GM21723 (cell line): Measurements from ENCODE around the gene EMC8.
"Not testable (repeated sequence)": the region's sequence is repeated elsewhere in the genome, so short reads cannot be mapped to it uniquely, and the experiment has no call there.

ENCODE experiments used
- ATAC-seq: cut with Tn5 transposase; IDR thresholded peaks from one replicate; pipeline ENCODE4 v1.9.1; 2021; ENCODE audit warnings: mild to moderate bottlenecking, moderate library complexity; ENCODE audit not compliant: unreplicated experiment

The EMC8 gene

DNA sequence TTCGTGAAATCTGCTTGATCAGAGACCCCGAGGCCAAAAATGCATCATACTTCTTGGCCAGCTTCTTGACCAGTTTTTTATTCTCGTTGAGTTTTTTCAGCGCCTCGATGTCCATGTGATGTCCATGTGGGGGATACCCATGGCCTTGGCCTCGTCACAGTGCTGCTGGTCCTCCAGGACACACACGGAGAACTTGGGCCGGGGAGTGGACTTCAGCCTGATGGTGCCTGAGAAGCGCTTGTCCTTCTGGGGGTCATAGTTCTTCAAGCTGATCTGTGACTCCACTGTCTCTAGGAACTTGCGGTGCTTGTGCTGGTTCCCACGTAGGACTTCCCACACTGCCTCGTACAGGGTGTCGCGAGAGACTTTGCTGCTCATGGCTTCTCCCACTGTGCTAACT lies 16.8 kb upstream of the EMC8 start:
- ATAC-seq, result no peak

DNA sequence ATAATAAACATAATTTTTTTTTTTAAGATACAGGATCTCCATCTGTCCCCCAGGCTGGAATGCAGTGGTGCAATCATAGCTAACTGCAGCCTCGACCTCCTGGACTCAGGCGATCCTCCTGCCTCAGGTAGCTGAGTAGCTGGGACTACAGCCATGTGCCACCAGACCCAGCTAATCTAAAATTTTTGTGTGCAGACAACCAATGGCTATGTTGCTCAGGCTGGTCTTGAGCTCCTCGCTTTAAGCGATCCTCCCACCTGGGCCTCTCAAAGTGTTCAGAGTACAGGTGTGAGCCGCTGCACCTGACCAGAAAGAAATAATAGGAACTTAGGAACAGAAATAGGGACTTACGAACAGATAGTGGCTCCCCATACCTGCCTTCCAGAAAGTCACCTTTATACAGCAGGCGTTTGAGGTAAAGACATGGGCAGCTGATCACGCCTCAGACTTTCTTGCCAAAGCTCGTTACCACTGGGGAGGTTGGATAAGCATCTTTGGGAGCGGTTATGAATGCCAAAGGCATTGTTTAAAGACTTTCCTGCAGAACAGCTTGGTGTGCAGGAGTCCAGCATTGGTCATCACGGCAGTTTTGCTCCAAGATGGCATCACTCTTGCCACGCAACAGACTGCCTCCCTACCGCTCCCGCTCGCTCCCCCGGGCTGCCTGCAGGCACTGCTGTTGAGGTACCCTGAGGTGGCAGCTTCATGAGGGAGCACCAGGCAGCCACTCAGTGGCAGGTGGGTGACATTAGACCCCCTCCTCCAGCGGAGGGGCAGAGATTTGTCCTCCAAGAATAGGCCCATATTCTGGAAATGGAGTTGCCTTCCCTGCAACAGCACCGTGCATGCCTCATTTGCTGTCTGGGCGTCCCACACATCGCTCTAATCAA lies 13.7 kb upstream of the EMC8 start:
- no peak for ATAC-seq

GRCh38 chr16:85812031-85812807 lies 12.9 kb upstream of the EMC8 start:
- ATAC-seq, result no peak

DNA sequence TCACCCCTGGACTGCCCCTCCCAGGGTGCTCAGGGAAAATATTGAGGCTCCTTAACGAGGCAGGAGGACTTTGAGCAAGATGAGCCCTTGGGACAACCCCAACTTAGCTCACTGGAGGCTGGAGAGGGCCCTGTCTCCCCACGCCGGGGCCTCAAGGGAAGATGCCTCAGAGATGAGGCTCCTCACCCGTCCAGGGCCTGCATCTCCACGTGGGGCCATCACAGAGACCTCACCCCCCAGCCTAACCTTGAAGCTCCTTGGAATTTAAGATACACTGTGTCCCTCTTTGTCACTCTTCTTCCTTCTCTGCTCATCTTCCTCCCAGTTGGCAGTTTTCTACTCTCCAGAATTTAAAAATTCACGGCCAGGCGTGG lies 11.4 kb upstream of the EMC8 start:
- ATAC-seq, result no peak

DNA sequence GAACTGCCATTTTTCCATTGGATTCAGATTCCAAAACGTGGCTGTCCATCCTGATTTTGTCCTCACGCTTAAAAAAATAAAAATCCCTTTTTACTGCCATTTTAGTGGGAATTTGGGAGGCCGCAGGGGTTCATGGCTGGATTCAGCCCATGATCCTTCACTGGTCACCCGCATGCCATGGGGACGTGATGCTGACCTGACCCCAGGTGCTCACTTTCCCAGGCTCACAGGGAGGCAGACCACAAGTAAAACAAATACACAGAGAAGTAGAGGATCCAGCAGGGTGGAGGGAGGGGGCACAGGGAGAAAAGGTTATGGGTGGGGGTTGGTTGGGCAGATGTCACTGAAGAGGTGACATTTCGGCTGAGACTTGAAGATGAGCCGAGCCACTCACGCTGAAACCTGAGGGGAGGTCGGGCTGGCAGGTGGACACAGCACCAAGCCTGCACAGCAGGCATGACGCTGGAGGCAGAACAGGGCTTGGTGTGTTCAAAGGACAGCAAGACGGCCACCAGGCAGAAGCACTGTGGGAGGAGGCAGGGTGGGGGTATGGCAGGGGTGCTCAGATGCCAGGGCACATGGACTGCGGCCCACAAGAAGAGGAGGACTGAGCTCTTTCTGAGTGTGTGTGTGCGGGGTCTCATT lies 10.9 kb upstream of the EMC8 start:
- no peak for ATAC-seq

DNA sequence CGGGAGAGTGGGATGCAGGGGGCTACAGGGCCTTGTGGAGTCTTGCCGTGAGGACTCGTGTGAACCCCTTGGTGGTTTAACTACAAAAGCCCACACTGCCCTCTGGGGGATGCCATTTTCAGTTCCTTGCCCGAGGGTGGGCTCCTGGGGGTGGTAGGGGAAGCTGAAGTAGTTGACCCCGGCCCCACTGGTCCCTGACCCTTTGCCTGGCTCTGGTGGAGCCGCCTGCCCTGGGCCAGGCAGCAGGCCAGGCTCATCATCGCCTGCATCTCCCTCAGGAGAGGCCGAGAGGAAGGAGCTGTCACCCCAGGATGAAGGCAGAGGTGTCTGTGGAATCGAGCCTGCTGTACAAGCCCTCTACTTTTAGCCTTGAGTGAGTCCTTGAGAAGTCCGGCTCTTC lies 10.3 kb upstream of the EMC8 start:
- no peak for ATAC-seq

DNA sequence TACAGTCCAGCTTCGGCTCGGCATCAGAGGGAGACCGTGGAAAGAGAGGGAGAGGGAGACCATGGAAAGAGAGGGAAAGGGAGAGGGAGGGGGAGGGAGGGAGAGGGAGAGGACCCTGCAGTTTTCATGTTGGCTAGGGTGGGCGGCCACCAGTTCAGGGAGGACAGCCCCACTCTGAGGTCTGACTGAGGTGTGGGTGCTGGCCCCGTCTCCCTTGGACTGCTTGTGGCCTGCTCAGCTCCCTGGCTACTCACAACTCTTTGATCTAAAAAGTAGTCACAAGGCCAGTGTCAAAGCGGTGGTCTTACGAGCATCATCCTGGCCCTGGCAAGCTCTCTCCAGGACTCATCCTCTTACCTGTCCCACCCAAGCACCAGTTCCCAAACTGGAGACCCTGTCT lies 9.6 kb upstream of the EMC8 start:
- ATAC-seq, result no peak

- ATAC-seq, result not testable (repeated sequence)
Observed at GRCh38 chr16:85808104-85808503, 8.8 kb upstream of the EMC8 start.

- ATAC-seq, result not testable (repeated sequence)
Observed at GRCh38 chr16:85807340-85807739, 8.0 kb upstream of the EMC8 start.

- ATAC-seq, result no peak
Observed at GRCh38 chr16:85806539-85806938, 7.2 kb upstream of the EMC8 start.

DNA sequence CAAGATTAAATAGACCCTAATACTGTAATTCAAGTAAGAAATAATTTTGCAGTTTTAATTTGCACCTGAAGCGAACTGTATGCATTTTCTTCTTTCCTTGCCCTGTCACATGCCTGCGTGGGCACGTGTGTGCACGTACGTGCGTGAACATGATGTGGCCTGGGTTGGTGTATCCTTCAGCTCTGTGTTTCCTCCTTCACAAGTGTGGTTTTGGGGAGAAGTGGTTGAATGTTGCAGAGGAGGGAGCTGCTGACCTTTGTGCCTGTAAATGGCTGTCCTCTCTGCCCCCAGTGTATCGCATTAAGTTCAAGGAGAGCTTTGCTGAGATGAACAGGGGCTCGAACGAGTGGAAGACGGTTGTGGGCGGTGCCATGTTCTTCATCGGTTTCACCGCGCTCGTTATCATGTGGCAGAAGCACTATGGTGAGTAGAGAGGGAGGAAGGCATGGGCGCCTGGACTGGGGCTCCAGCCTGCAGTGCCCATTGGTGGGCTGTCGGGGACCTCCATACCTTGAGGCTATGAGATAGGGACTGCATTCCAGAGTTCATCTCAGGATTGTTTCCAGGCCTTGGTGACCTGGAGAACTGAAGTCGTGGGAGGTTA lies 6.2 kb upstream of the EMC8 start:
- no peak for ATAC-seq

- no peak for ATAC-seq
Observed at GRCh38 chr16:85803570-85803969, 4.2 kb upstream of the EMC8 start.

DNA sequence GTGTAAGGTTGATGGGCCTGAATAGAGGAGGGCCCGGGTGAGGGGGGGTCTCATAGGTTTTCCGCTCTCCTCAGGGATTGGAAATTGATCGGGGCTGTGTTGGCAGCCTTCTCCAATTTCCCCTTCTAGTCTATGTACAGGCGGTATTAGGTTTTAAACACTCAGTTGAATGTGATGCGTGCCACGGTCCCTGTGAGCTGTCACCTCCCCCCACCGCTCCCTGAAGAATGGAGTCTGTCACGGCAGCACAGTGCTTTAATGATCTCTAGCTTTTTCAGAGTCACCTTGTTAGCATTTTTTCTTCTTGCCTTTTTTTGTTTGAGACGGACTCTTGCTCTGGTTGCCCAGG lies 951 bp upstream of the EMC8 start:
- ATAC-seq, result peak; percentile 11

- ATAC-seq, result peak; percentile 33
Observed at GRCh38 chr16:85798901-85799496, 345 bp downstream of the EMC8 start.

- no peak for ATAC-seq
Observed at GRCh38 chr16:85798283-85798776, 1.0 kb downstream of the EMC8 start.

- no peak for ATAC-seq
Observed at GRCh38 chr16:85796599-85796998, 2.7 kb downstream of the EMC8 start.

- ATAC-seq, result no peak
Observed at GRCh38 chr16:85796152-85796551, 3.2 kb downstream of the EMC8 start.

DNA sequence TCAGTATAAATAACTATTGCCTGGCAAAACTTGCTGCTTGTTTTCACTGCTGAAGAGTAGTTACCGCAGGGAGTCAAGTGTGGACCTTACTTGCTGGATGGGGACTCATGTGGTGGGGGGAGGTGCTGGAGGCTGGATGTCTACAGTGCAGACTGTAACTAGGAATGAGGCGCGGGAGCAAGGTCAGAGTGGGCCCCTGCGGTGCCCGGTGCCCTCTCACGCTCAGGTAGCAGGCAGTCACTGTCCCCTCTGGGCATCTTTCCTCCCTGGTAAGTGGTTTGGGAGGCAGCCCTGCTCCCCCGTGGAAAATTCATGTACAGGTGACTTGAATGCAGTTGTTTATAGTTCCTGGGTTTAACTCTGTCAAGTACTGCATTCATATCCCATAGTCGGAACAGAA lies 4.6 kb downstream of the EMC8 start:
- no peak for ATAC-seq

DNA sequence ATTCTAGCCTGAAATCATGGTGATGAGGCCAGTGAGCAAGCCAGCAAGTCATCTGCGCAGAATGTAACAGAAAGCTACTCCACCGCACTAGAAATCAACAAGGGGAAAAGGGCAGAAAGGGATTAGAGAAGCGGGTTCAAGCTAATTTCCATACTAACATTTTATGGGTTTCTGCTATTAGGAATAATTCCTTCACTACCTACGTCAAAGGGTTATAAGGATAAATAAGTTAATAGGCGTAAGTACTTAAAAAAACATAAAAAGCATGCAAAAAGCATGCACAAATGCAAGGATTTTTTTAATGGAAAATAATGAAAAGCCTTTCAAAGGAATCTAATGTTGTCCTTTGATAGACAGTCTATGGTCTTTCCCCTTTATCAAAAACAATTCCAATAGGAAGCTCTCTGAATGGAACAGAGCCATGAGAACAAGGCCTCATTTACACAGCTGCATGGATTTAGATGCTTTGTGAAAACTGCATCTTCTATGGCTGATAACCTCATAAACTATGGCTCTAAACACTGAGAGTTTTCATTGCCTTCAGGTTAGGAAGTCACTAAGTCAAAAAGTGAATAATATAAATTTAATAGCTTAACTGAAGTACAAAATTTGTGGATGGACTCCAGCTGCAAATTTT lies 5.6 kb downstream of the EMC8 start:
- ATAC-seq, result no peak

DNA sequence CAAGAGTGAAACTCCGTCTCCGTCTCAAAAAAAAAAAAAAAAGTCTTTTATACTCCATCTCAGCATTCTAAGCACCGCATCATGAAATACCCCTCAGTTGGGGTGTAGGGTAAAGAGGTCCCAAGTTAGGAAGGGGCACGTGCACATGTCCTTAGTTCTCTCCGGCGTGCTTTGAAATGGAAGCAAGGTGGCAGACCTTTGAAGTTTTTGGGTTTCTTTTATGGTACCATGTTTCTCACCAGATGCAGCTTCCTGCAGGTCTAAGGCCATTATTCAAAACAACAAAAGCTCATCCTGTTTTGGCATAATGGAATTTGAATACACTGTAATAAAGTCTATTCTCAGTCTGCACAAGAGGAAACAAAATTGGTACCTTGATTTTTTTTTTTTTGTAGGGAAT lies 9.6 kb downstream of the EMC8 start:
- no peak for ATAC-seq
